ENCODE data around the gene SLC25A25. TPM values are rescaled to one million over a fixed set of nuclear protein-coding genes. Genes with fewer than 3 reads are reported as not detected.

Gene SLC25A25
- total RNA-seq, 6 experiments from 2014 or later, result 21.2 to 81.5 (median 53.3) TPM

DNA sequence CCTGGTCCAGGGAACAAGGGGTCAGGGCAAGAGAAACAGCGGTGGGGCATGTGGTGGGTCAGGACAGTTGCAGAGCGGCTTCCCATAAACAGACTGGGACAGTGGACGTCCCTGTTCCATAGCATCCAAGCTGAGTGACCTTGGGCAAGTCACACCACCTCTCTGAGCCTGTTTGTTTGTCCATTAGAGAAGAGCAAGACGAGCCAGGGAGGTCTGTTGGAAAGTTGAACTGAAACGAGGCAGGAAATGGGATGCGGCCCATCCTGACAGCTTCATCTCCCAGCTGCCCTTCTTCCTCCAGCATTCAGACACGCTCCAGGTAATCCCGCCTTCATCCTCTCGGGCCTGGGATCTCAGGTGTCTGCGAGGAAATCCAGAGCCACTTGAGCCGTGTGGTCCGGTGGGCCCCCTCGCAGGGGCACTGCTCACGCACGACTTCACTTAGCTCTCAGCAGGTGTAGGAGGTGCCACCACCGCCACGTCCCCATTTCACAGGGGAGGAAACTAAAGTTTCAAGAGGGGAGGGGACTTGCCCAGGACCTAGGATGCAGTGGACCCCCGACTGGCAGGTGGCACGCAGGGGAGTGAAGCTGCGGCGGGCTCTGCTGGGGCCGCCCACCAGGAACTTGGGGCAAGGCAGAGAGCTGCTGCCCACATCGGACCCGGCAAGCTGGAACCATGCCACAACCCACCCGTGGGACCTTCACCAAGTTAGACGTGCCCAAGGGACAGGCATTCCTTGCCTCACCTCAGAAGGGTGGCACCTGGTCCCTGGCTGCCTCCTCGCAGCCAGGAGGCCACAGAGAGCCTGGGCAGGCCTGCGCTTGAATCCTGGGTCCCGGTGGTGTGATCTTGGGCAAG lies 46.5 kb downstream of the SLC25A25 start:
- Histone ChIP-seq H3K4me1 (peaks cover 0 to 40% (median 17%) of the 10 kb centered on the region in 4 donors), H3K36me3 (no peaks in the 10 kb centered on the region), H3K4me3 (peak overlapping the region in 1 of 3 donors; percentile 36), H3K27me3 (no peaks in the 10 kb centered on the region), H3K9me3 (no peaks in the 10 kb centered on the region), H3K27ac (peak overlapping the region; percentile 92 to 96 (median 94))
- 60% methylated on average over 2 of the region's 29 CpGs for WGBS (ENCODE audit: insufficient coverage, low coverage, low lambda C conversion rate, missing lambda C conversion rate)
- ATAC-seq, result peak in 1 of 4 donors; percentile 0
- peak; percentile 29 to 66 (median 61) for DNase-seq
- TF ChIP-seq, protein P1, sequence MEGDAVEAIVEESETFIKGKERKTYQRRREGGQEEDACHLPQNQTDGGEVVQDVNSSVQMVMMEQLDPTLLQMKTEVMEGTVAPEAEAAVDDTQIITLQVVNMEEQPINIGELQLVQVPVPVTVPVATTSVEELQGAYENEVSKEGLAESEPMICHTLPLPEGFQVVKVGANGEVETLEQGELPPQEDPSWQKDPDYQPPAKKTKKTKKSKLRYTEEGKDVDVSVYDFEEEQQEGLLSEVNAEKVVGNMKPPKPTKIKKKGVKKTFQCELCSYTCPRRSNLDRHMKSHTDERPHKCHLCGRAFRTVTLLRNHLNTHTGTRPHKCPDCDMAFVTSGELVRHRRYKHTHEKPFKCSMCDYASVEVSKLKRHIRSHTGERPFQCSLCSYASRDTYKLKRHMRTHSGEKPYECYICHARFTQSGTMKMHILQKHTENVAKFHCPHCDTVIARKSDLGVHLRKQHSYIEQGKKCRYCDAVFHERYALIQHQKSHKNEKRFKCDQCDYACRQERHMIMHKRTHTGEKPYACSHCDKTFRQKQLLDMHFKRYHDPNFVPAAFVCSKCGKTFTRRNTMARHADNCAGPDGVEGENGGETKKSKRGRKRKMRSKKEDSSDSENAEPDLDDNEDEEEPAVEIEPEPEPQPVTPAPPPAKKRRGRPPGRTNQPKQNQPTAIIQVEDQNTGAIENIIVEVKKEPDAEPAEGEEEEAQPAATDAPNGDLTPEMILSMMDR (IDR thresholded peaks at IDR 0.05), result no peak
- no peak for TF ChIP-seq POLR2A (IDR thresholded peaks at IDR 0.05)
- intact Hi-C loops (cut with DNase I), result no loop called here

DNA sequence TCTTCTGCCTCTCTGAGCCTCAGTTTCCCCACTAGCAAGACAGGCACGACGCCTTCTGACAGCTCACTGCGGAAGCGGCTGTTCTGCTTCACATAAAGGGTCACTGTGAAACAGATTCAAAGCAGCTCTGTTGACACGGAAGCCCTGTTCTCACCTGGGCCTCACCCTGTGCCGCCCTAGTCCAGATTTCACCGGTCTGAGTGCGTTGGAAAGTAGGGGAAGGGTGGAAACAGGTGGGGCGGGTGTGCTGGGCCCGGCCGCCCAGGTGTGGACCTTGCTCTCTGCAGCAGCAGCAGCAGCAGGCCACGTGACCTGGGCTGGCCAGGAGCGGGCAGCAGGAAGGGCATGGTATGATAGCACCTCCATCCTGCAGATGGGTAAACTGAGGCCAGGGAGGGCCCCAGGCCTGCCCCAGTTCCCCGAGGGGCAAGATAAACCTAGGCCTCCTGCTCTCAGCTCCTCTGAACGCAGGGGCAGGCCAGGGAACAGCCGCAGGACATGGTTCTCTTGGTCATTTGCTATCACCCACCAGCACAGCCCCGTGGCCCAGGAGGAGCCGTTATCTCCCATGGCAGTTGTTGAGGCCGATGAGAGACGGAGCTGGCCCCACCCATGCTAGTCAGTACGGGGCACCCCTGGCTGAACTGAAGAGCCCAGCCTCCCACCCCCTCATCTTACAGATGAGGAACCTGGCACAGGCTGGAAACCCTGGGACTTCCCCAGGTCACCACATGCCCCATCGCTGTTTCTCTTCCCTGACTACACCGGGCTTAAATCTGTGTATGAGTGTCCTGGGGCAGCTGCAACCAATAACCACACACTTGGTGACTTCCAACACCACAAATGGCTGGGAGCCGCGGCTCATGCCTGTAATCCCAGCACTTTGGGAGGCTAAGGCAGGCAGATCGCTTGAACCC lies 47.4 kb downstream of the SLC25A25 start:
- H3K9me3 ChIP-seq, result no peaks in the 10 kb centered on the region
- no peaks in the 10 kb centered on the region for H3K27me3 ChIP-seq
- peak overlapping the region in 1 of 3 donors; percentile 36 for H3K4me3 ChIP-seq
- H3K27ac ChIP-seq, result peak overlapping the region; percentile 92 to 96 (median 94)
- H3K4me1 ChIP-seq, result peaks cover 0 to 40% (median 16%) of the 10 kb centered on the region in 4 donors
- H3K36me3 ChIP-seq, result no peaks in the 10 kb centered on the region
- DNase-seq, result peak; percentile 88 to 95 (median 94)
- TF ChIP-seq, protein P1 (IDR thresholded peaks at IDR 0.05), result no peak
- TF ChIP-seq POLR2A (IDR thresholded peaks at IDR 0.05), result peak; percentile 71
- intact Hi-C loops (cut with DNase I), result no loop called here
- 46% methylated on average over 8 of the region's 26 CpGs for WGBS (ENCODE audit: insufficient coverage, low coverage, low lambda C conversion rate, missing lambda C conversion rate)
- ATAC-seq, result peak; percentile 70 to 81 (median 75)

DNA sequence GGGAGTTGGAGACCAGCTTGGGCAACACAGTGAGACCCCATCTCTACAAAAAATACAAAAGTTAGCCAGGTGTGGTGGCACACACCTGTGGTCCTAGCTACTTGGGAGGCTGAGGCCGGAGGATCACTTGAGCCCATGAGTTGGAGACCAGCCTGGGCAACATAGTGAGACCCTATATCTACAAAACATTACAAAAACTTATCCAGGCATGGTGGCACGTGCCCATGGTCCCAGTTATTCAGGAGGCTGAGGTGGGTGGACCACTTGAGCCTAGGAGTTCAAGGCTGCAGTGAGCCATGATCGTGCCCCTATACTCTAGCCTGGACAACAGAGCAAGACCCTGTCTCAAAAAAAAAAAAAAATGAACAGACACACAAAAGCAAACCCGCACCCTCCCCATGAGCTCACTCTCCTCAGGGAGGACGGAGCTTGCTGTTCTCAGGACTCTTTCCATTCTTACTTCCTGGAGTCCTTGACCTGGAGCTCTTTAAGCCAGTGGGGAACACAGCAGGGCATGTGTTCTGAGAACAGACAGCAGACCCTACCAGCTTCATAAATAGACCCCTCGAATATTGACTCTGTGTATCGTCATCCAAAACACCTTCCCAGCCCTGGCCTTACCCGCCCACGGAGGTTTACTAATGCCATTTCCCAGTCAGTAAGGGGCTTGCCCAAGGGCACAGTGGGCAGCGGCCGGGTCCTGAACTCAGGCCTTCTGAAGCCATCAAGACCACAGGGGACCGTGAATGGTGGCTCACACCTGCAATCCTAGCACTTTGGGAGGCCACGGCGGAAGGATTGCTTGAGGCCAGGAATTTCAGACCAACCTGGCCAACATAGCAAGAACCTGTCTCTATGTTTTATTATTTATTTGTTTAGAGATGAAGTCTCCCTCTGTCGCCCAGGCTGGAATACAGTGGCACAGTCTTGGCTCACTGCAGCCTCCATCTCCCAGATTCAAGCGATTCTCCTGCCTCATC lies 48.4 kb downstream of the SLC25A25 start:
- Histone ChIP-seq H3K27me3 (no peaks in the 10 kb centered on the region), H3K4me1 (peaks cover 0 to 35% (median 16%) of the 10 kb centered on the region in 4 donors), H3K27ac (peak overlapping the region in 2 of 3 donors; percentile 94 to 96), H3K4me3 (no peak overlapping the region), H3K9me3 (no peaks in the 10 kb centered on the region), H3K36me3 (no peaks in the 10 kb centered on the region)
- intact Hi-C loops (cut with DNase I), result no loop called here
- no peak for ATAC-seq
- peak in 2 of 3 donors; percentile 51 for DNase-seq
- 82% methylated on average over 10 of the region's 16 CpGs for WGBS (ENCODE audit: insufficient coverage, low coverage, low lambda C conversion rate, missing lambda C conversion rate)
- TF ChIP-seq POLR2A (IDR thresholded peaks at IDR 0.05), result no peak
- TF ChIP-seq, protein P1 (IDR thresholded peaks at IDR 0.05), result no peak

All from right lobe of liver (tissue), 6 donors.